NCI-H510A (cell line): ENCODE results near the gene IL15RA.
"Not testable (repeated sequence)": the region's sequence is repeated elsewhere in the genome, so short reads cannot be mapped to it uniquely, and the experiment has no call there.

Source experiments
- DNase-seq: peaks from one replicate; lab custom pipeline; 2025; lab: John Stamatoyannopoulos, UW

The IL15RA gene

GRCh38 chr10:5949009-5949759 is 28.2 kb downstream of the IL15RA start:
- DNase-seq = no peak

GRCh38 chr10:5948208-5948585 is 29.1 kb downstream of the IL15RA start:
- DNase-seq = no peak

GRCh38 chr10:5947471-5948207 is 29.7 kb downstream of the IL15RA start:
- DNase-seq = no peak

DNA sequence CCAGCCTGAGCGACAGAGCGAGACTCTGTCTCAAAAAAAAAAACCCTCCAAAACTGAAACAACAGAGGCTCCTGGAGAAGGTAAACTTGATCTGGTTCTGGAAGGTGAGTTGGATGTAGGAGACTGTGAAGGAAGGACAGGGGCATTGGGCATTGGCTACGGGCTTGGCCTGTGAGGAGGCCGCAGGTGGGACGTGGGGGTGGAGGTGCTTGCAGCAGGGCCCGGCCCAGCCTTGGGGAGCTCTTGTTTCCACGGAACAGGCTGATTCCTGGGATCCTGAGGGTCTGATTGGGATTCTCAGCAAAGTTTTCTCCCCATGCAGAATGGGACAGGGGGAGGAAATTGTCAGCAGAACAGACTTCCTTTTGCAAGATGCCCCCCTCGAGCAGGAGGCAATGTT is 30.6 kb downstream of the IL15RA start:
- no peak for DNase-seq

- DNase-seq = not testable (repeated sequence)
Observed at GRCh38 chr10:5946419-5946775, 30.9 kb downstream of the IL15RA start.

- no peak for DNase-seq
Observed at GRCh38 chr10:5945561-5946418, 31.6 kb downstream of the IL15RA start.

- no peak for DNase-seq
Observed at GRCh38 chr10:5945190-5945509, 32.2 kb downstream of the IL15RA start.

DNA sequence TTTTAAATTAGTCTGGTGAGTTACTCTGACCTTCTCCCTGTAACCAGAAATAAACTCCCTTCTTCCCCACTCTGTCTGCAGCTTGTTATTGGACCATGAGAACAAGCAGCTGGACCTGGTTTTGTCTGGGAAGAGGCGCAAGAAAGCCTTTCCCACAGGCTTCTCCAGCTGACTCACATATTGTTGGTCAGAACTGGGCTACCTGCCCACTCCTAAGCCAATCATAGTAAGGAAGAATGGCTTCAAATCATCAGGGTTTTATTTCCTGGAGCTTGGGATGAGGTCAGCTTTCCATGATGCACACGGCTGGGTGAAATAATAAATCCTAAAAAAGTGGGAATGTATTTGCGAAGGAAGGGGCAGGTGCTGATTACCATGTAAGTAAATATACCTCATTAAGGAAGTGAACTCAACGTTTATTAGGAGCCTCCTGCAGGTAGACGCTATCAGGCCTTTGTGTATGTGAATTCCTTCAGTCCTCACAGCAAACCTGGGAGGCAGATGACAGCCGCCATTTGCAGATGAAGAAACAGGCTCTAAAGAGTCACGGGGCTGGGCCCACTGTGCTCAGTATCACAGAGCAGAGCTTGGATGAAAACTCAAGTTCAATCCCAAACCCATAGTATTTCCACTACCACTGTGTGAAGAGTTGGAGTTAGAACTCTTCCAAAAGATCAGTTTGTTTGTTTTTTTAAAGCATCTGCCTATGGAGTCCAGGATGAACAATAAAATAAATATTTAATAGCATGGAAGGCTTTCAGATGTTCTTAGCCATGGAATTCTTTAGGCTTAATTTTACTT is 32.8 kb downstream of the IL15RA start:
- DNase-seq = no peak

- DNase-seq = no peak
Observed at GRCh38 chr10:5943536-5943935, 33.8 kb downstream of the IL15RA start.

DNA sequence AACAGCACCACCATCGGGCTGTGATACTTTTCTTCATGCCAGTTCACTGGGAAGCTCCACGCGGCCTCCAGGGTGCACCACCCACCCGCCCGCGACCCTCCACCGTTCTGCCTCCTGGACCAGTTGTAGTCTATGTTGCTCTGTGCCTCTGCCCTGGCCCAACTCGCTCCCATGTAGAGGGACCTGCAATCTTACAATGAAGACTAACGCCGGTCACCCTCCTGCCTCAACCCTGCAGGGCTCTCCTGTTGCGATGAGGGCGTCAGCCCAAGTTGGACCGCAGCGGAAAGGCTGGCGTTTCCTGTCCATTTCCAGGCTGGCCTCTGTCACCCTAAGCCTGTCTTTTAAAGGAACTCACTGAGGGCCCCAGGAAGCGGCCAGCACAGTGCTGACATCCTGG is 34.9 kb downstream of the IL15RA start:
- no peak for DNase-seq

DNA sequence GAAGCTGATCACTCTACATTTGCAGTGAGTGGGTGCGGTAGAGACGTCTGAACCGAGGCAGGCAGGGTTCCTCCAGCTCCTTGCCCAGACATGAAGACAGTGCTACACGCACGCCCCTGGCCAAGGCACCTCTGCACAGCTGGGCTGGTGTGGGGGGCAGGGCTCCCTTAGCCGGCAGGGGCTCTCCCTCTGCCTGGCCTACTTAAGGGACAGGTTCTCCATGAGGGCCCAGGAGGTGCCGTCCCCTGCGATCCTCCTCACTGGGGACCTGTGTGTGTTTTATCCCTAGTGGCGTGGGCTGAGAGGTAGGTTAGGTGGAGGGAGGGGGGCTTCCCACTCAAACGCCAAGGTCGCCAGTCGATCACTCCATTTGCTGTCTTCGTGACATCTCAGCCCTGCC is 35.3 kb downstream of the IL15RA start:
- DNase-seq = no peak

GRCh38 chr10:5941579-5941978 is 35.8 kb downstream of the IL15RA start:
- DNase-seq = no peak

- DNase-seq = no peak
Observed at GRCh38 chr10:5940807-5941218, 36.5 kb downstream of the IL15RA start.

DNA sequence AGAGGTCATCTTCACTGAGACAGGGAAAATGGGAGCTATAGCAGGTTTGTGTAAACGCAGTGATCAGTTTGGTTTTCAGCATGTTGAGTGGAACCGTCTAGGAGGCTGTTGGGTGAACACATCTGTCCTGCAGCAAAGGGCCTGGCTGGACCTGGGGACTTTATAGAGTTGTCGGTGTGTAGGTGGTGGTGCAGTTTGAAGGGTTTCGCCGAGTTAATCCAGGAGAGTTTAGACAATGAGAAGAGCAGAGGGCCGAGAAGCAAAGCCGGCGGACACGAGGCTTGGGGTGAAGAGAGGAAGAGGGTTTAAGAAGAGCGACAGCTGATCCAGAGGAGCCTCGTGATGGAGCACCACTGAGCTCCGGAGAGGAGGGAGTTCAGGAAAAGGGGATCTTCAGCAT is 39.1 kb downstream of the IL15RA start:
- DNase-seq = no peak

GRCh38 chr10:5937016-5937415 is 40.3 kb downstream of the IL15RA start:
- no peak for DNase-seq

DNA sequence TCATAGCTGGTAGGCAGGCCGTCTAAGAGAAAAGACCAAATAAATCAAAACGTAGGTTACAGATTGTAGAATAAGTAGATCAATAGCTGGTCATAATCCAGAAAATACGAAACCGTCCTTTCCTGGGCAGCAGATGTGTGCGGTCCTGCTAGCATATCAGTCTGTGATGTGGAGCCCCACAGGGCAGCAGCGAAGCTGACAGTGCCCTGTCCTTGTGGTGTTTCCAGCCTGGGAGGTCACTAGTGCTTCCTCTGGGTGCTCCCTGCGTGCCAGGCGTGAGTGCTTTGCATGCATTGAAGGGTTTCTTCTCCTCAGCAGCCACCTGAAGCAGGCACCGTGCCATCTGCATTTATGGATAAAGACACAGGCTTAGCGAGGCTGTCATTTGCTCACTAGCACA is 41.7 kb downstream of the IL15RA start:
- no peak for DNase-seq

DNA sequence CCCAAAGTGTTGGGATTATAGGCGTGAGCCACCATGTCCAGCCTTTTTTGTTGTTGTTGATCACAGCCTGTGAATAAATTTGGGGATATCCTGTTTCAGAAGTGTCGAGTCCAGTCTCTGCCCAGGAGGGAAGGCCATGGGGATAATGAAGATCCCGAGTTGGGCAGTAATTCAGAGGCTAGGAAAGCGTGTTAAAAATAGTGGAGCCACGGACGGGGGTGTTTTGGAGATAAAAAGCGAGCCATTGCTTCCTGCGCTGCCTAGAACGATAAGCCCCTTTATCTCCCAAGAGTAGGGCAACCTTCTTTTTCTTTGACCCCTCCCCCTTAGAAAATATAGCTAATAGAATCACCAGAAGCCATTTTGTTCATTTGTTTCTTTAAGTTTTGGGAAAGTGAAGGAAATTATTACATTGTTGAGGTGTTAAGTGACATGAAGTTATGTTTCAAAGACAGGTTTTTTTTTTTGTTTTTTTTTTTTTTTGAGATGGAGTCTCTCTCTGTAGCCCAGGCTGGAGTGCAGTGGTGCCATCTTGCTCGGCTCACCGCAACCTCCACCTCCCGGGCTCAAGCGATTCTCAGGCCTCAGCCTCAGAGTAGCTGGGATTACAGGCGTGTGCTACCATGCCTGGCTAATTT is 43.3 kb downstream of the IL15RA start:
- DNase-seq = no peak

DNA sequence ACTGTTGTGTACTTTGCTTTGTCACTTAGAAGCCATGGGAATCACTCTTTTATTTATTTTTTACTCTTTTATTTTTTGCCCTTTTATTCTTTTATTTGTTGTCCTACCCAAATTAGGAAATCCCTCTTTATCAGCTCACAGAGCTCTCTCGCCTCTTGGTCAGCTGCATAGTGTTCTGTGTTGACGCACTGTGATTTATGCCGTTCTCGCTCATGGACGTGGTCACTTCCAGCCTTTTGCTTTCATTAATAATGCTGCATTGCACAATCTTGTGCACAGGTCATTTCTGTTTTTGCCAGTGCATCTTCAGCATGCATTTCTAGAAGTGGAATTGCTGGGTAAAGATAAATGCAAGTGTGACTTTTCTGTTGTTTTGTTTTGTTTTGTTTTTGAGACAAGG is 45.0 kb downstream of the IL15RA start:
- no peak for DNase-seq

GRCh38 chr10:5930272-5930671 is 47.1 kb downstream of the IL15RA start:
- no peak for DNase-seq

DNA sequence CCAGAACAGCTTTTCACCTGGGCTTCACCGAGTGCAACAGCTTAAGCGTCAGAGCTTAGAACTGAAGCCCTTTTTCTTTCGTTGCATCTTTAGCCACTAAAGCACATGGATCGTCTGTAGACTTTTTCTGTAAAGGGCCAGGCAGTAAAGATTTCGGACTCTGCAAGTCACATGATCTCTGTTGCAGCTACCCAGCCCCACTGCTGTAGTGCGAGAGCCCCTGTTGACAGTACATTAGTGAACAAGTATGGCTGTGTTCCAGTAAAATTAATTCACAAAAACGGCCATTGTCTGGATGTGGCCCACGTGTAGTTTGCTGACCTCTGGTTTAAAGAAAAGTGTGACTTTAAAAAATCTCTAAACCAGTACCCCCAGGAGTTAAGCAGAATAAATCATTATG is 47.9 kb downstream of the IL15RA start:
- DNase-seq = no peak

- DNase-seq = no peak
Observed at GRCh38 chr10:5927306-5927705, 50.0 kb downstream of the IL15RA start.

GRCh38 chr10:5924889-5925288 is 52.5 kb downstream of the IL15RA start:
- no peak for DNase-seq
